Measurements from ENCODE around the gene TTLL4.

TTLL4 gene

DNA sequence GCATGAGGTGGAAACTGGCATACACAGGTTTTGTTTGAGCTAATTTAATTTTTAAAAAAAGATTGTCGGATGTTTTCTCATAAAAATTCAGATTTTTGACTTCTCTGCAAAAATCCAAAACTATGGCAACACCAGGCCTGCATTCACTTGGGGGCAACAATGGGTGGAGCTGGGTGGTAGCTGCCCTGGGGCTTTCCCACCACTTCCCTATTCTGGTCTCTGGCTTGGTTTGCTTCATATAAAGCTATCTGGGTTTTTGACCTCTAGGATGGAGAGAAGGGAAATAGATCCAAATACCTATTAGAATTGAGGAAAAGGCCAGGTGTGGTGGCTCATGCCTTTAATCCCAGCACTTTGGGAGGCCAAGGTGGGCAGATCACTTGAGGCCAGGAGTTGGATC lies 65.9 kb downstream of the TTLL4 start:
- ChIA-PET POLR2A (ENCODE audit: low non-redundant PET) (no interaction called here), CTCF (interaction anchor here (0.5 kb wide), 1 partner anchor 31 kb away, joined by 3 read pairs; no protein-coding TSS in a partner anchor)
- no peak for DNase-seq (ENCODE audit: low spot score)
- TF ChIP-seq, protein P1, sequence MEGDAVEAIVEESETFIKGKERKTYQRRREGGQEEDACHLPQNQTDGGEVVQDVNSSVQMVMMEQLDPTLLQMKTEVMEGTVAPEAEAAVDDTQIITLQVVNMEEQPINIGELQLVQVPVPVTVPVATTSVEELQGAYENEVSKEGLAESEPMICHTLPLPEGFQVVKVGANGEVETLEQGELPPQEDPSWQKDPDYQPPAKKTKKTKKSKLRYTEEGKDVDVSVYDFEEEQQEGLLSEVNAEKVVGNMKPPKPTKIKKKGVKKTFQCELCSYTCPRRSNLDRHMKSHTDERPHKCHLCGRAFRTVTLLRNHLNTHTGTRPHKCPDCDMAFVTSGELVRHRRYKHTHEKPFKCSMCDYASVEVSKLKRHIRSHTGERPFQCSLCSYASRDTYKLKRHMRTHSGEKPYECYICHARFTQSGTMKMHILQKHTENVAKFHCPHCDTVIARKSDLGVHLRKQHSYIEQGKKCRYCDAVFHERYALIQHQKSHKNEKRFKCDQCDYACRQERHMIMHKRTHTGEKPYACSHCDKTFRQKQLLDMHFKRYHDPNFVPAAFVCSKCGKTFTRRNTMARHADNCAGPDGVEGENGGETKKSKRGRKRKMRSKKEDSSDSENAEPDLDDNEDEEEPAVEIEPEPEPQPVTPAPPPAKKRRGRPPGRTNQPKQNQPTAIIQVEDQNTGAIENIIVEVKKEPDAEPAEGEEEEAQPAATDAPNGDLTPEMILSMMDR (conservative IDR thresholded peaks at IDR 0.05; ENCODE audit: low read depth) = no peak
- no peak overlapping the region for H3K27ac ChIP-seq

DNA sequence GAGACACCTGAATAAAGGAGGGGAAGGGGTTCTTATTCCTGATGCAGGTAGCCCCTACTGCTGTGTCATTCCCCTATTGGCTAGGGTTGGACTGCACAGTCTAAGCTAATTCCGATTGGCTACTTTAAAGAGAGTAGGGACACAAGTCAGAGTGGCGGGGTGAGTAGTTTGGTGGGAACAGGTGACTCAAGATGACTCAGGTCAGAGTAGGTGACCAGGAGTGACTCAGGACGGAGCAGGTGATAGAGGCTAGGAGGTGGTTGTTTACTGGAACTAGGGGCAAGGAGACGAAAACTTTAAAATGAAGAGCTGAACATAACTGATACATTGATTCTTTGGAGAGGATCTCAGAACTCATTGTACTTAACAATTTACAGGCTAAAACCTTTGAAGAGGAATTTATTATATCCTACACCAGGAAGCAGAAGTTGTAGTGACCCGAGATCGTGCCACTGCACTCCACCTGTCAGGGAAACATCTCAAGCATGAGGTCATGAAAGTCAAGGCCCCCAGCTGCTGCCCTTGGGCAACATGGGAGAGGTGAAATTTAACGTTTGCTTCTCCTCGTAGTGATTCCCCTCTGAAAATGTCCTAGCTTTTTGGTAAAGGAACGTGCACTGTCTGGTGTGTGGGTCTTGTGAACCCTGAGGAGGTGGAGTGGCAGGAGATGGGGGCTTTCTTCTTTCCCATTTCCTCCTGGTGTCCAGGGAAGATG lies 66.8 kb downstream of the TTLL4 start:
- CTCF ChIA-PET = no interaction called here
- TF ChIP-seq, protein P1 (conservative IDR thresholded peaks at IDR 0.05; ENCODE audit: low read depth) = no peak

DNA sequence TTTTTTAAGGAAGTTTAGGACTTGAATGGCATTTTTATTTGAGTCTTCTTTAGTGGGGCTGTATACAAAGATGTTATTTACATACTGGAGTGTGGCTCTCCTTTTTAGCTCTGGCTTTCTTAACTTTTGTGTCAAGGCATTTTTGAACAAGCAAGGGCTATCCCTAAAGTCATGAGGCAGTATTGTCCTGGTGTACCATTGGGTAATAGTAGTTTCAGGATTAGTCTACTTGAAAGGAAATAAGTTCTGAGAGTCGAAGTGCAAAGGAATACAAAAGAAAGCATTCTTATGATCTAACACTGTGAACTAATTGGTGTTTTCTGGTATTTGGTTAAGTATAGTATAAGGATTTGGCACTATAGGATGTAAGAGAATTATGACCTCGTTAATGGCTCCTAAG lies 69.4 kb downstream of the TTLL4 start:
- no peak for DNase-seq (ENCODE audit: low spot score)
- H3K27ac ChIP-seq = no peak overlapping the region
- POLR2A ChIA-PET (ENCODE audit: low non-redundant PET) = no interaction called here
- CTCF ChIA-PET = interaction anchor here (0.9 kb wide), 1 partner anchor 17 kb away, joined by 3 read pairs; no protein-coding TSS in a partner anchor
- TF ChIP-seq, protein P1 (conservative IDR thresholded peaks at IDR 0.05; ENCODE audit: low read depth) = no peak

More for the DNA sequence above, 66.8 kb downstream of the TTLL4 start:
- POLR2A ChIA-PET (ENCODE audit: low non-redundant PET) = no interaction called here
- H3K27ac ChIP-seq = no peak overlapping the region
- no peak for DNase-seq (ENCODE audit: low spot score)

DNA sequence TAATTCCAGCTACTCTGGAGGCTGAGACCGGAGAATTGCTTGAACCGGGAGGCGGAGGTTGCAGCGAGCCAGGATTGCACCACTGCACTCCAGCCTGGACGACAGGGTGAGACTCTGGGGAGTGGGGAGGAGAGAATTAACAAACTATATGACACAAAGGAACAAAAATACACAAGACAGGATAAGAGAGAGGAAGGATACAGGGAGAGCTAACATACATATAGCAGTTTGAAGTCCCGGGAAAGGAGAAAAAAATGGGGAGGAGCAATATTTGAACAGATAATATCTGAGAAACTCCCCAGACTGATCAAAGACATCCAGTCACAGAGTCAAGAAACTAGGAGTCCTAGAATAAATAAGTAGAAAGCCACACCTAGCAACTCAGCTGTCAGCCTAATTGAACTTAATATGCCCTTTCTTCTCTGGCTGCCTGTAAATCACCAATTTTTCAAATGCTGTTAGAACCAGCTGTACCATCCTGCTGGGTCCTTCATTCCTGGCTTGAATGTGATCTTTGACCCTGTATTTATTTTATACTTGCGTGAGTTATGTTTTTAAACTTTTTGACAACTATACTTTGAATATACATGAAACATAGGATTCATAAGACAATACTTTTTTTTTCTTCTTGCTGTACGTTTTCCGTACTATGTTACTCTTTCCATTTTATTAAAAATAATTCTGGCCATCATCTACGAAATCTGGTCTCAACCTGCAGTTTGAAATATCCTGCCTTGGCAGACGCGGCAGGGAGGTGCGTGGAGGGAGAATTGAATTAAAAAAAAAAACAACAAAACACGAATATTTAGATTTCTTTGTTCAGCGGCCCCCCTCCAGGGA lies 70.4 kb downstream of the TTLL4 start:
- DNase-seq (ENCODE audit: low spot score) = no peak
- CTCF ChIA-PET = no interaction called here
- POLR2A ChIA-PET (ENCODE audit: low non-redundant PET) = no interaction called here
- H3K27ac ChIP-seq = no peak overlapping the region
- TF ChIP-seq, protein P1 (conservative IDR thresholded peaks at IDR 0.05; ENCODE audit: low read depth) = no peak

DNA sequence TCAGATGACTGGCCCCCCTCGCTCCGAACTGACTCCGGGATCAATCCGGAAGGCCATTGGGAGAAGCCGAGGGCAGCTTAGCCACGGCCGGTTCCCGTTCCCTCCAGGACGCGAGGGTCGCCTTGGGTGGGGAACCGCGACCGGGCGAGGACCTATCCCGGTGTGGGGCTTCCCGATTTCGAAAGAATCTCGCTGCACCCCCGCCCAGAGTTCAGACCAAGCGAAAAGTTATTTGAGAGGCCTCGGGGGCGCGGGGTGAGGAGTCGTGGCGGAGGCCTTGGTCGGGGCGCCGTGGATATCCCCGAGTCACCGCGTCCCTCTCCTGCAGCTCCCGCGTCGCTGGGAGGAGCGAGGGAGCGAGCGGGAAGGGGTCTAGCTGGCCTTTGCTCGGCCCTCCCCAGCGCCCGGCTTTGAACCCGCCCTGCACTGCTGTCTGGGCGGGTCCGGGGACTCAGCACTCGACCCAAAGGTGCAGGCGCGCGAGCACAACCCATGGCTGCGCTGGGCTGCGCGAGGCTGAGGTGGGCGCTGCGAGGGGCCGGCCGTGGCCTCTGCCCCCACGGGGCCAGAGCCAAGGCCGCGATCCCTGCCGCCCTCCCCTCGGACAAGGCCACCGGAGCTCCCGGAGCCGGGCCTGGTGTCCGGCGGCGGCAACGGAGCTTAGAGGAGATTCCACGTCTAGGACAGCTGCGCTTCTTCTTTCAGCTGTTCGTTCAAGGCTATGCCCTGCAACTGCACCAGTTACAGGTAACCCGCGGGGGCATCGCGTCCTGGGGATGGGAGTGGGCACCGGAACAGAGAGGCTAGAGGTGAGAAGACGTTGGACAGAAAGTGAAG lies 71.3 kb downstream of the TTLL4 start, which contains the start of gene CYP27A1:
Gene CYP27A1 (plus strand): TSS at position 457 of the 837 bp plus-strand sequence. CDS start 36 bp downstream, at position 493.
- POLR2A ChIA-PET (ENCODE audit: low non-redundant PET) = no interaction called here
- no peak for DNase-seq (ENCODE audit: low spot score)
- H3K27ac ChIP-seq = no peak within 1 kb of the TSS
- TF ChIP-seq, protein P1 (conservative IDR thresholded peaks at IDR 0.05; ENCODE audit: low read depth) = no peak
- CTCF ChIA-PET = interaction anchor here (0.6 to 0.9 kb wide), 2 partner anchors 67 to 68 kb away, joined by 3 to 5 read pairs; no protein-coding TSS in a partner anchor

DNA sequence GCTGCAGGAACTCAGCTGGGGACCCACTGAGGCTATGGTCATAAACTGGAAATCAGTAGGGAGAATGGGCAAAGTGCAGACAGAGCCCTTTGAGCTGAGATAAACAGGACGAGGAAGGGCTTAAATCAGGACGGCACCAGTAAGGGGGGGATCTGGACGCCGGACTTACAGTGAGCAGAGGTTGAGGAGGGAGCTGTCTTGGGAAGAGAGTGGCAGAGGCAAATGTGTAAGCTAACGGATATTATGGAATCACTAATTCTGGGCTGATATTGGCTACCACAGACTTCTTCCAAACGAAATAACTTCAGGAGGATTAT lies 71.9 kb downstream of the TTLL4 start:
- CTCF ChIA-PET = interaction anchor here (0.6 to 0.9 kb wide), 2 partner anchors 67 to 69 kb away, joined by 3 to 5 read pairs; no protein-coding TSS in a partner anchor
- POLR2A ChIA-PET (ENCODE audit: low non-redundant PET) = no interaction called here
- DNase-seq (ENCODE audit: low spot score) = no peak
- TF ChIP-seq, protein P1 (conservative IDR thresholded peaks at IDR 0.05; ENCODE audit: low read depth) = no peak
- H3K27ac ChIP-seq = no peak overlapping the region
